Posterior cingulate gyrus (tissue), 11 donors: ENCODE measurements around the gene KCNT1.
"Not testable (repeated sequence)": the region's sequence is repeated elsewhere in the genome, so short reads cannot be mapped to it uniquely, and the experiment has no call there.

Experiments used
- DNase-seq, 10 donors: peaks; one replicate each; pipeline versions ENCODE4 v3.0.0 to v3.0.0-alpha.2; 2020 to 2021; ENCODE audit warnings: mixed read lengths in 3 of 10
- intact Hi-C: fragments of 100-400 bp; cut with DNase I; formaldehyde crosslinking; loops from one replicate; pipeline ENCODE4 v1.15.1; 2023

KCNT1 gene

GRCh38 chr9:135701959-135702721, at the start of gene KCNT1:
TSS of gene KCNT1 (plus strand) at chr9:135702185. CDS start at chr9:135702259, 74 bp downstream.
- intact Hi-C loops = loop anchor here (5.0 kb wide), 1 partner anchor 420 kb away; no protein-coding TSS in a partner anchor
- peak in 8 of 10 donors; percentile 49 to 95 (median 66) for DNase-seq

GRCh38 chr9:135655317-135655716, 46.7 kb upstream of the KCNT1 start:
- DNase-seq = no peak
- intact Hi-C loops = no loop called here

GRCh38 chr9:135657416-135657815, 44.6 kb upstream of the KCNT1 start:
- no peak for DNase-seq
- intact Hi-C loops = no loop called here

GRCh38 chr9:135659252-135659651, 42.7 kb upstream of the KCNT1 start:
- intact Hi-C loops = no loop called here
- no peak for DNase-seq

DNA sequence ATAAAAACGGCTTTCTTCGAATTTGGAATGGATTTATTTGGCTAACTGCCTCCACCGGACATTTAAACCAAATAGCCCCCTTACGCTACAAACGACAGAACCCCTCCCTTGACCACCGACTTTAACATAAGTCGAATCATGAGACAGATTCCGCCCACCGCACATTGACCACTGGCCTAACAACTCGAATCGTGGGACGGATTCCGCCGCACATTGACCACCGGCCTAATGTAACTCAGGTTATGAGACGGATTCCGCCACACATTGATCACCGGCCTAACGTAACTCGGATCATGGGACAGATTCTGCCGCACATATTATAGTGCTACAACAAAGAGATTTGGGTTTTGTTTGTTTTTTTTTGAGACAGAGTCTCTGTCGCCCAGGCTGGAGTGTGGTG, 41.6 kb upstream of the KCNT1 start:
- intact Hi-C loops = no loop called here
- DNase-seq = no peak

GRCh38 chr9:135661816-135662560, 40.0 kb upstream of the KCNT1 start:
- intact Hi-C loops = no loop called here
- DNase-seq = no peak

DNA sequence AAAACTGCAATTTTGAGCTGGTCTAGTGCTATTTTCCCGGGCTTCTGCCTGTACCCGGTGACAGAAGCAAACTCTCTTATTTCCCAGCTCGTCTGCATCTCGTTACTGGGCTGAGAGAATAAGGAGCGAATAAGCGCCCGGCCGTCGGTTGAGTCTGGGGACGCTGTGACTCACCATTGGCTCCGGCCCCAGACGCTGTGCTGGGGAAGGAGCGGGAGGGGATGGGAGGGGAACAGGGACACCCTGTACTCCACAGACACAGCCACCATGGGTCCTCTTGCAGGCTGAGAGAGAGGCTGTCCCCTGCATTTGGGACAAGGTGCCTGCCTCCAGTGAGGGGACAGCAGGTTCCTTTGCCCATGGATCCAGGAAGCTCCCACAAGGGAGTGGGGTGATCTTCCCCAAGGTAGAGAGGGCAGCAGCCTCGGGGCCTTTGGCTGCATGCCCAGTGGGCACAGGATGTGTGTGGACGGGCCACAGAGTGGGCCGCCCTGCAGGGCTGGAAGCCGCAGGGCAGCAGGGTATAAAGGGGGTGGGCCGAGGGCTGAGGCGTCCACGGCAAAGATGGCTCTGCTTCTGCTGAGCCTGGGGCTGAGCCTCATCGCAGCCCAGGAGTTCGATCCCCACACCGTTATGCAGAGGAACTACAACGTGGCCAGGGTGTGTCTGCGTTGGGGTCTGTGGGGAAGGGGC, 39.1 kb upstream of the KCNT1 start, which contains the start of gene LCN9:
TSS of gene LCN9 (plus strand) at position 552 of the 693 bp plus-strand sequence. CDS start at position 565, 13 bp downstream.
- intact Hi-C loops = no loop called here
- peak in 8 of 10 donors; percentile 11 to 93 (median 52) for DNase-seq

- DNase-seq = no peak
- intact Hi-C loops = no loop called here
These were observed 38.6 kb upstream of the KCNT1 start for GRCh38 chr9:135663451-135663770.

- intact Hi-C loops = no loop called here
- DNase-seq = no peak
These were observed 38.1 kb upstream of the KCNT1 start for GRCh38 chr9:135663857-135664256.

DNA sequence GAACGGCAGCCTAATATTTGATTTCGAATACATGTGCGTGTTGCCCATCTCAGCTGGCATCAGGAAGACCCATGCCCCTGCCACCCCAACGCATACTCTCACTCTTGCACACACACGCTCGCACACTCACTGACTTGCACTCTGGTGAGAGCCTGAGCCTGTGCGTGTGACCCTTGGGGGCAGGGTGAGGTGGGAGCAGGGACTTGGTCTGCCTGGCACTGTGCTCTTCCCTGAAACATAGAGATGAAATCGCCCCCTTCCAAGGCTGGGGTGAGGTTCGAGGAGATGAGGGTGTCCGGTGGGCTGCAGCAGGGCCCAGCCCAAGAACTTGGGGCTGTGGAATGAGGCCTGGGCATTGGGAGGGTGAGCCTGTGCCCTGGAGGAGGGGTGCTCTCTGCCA, 37.7 kb upstream of the KCNT1 start:
- no peak for DNase-seq
- intact Hi-C loops = no loop called here

DNA sequence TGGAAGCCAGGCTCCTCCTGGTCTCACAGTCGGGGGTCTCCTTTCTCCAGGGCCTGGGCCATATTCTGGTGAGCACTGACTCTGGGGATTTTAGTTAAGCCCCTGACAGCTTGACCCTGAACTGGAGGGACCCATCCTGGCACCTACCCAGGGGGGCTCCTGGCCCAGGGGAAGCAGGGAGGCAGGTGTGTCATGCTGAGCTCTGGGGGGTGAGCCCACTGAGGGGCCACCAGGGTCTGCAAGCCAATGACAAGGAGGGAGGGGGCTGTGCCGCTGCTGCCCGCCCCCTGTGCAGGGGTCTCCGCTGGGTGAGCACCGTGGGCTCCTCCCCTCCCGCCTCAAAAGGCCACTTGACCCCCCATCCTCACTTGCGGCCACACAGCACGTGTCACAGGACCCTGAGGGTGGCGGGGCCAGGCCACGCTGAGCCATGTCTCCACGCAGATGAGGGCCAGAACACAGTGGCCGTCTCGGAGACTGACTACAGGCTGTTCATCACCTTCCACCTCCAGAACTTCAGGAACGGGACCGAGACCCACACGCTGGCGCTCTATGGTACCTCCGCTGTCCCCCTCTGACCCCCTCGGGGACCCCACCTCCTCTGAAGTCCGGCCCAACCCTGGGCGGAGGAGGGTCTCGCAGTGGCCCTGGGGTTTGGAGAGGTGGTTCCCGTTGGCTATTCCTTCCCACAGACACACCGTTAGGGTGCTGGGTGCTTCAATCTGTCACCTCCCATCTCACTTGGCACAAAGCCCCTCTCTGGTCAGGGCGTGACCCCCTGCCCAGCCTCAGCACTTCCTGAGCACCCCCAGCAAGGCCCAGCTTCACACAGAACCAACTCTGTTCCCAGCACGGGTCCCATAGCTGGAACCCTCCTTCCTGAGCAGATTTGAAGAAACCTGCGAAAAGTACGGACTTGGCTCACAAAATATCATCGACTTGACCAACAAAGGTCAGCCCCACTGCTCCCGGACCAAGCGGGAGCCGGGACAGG, 36.9 kb upstream of the KCNT1 start:
- DNase-seq = no peak
- intact Hi-C loops = no loop called here

- intact Hi-C loops = no loop called here
- peak in 1 of 10 donors; percentile 7 for DNase-seq
These were observed 36.2 kb upstream of the KCNT1 start for GRCh38 chr9:135665795-135666189.

GRCh38 chr9:135666534-135667462, 35.2 kb upstream of the KCNT1 start:
- intact Hi-C loops = no loop called here

GRCh38 chr9:135667463-135668001, 34.5 kb upstream of the KCNT1 start:
- peak in 7 of 10 donors; percentile 26 to 91 (median 50) for DNase-seq
- intact Hi-C loops = no loop called here

More at GRCh38 chr9:135666534-135667462, 35.2 kb upstream of the KCNT1 start:
- peak in 1 of 10 donors; percentile 9 for DNase-seq

DNA sequence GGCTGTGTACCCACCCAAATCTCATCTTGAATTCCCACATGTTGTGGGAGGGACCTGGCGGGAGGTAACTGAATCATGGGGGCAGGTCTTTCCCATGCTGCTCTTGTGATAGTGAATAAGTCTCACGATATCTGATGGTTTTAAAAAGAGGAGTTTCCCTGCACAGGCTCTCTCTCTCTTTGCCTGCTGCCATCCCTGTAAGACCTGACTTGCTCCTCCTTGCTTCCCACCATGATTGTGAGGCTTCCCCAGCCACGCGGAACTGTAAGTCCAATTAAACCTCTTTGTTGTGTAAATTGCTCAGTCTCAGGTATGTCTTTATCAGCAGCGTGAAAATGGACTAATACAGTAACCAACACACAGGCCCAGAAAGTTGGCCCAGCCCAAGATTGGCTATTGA, 33.0 kb upstream of the KCNT1 start:
- intact Hi-C loops, DNase-seq: not testable (repeated sequence)

DNA sequence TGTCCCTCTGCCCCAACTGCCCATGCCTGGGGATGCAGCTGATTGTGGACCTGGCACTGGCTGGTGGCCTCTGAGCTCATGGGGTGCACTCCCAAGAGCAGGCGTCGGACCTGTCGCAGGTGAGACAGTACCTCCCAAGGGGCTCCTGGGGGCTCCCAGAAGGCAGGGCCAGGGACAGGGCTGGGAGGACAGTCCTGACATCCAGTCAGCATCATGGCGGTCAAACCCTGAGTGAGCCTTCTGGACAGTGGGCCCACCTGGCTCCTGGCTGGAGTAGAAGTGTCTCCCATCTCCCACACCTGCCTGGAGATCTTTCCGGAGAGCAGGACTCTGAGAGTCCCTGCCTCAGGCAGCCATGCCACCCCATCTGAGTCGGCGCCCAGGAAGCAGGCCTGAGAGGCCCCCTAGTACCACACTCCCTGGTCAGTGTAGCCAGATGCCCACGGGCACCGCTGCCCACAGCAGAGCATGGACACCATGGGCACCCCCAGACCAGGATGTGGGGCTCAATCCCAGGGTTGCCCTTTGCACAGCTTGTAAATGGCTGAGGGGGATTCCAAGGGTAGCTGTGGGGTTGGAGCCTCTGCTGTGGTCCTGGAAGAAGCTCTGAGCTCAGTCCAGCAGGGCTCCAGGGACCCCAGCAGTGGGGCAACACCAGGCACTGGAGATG, 32.2 kb upstream of the KCNT1 start:
- DNase-seq = peak in 2 of 10 donors; percentile 19 to 73
- intact Hi-C loops = no loop called here

- peak in 3 of 10 donors; percentile 24 to 79 (median 72) for DNase-seq
- intact Hi-C loops = no loop called here
These were observed 31.0 kb upstream of the KCNT1 start for GRCh38 chr9:135670721-135671590.
